HEK293T (cell line): ENCODE results near the gene PLEKHA6.

Source experiments
- ARNT ChIP-seq: fragments of 450-650 bp; IDR thresholded peaks from 2 replicates; pipeline ENCODE4 v1.6.1; 2017; ENCODE audit warnings: mild to moderate bottlenecking
- BHLHE40 ChIP-seq: fragments of 450-650 bp; IDR thresholded peaks from 2 replicates; pipeline ENCODE4 v1.6.1; 2016; ENCODE audit warnings: mild to moderate bottlenecking, moderate library complexity, borderline replicate concordance
- ELF4 ChIP-seq: fragments of 450-650 bp; IDR thresholded peaks from 2 replicates; pipeline ENCODE4 v1.6.1; 2017; ENCODE audit warnings: antibody characterized with exemption
- FOXA1 ChIP-seq: fragments of 450-650 bp; IDR thresholded peaks from 2 replicates; pipeline ENCODE4 v1.6.1; 2016; ENCODE audit warnings: mild to moderate bottlenecking
- FOXM1 ChIP-seq: fragments of 450-650 bp; IDR thresholded peaks from 2 replicates; pipeline ENCODE4 v1.6.1; 2017; ENCODE audit warnings: mild to moderate bottlenecking, borderline replicate concordance
- HDGF ChIP-seq: fragments of 450-650 bp; IDR thresholded peaks from 2 replicates; pipeline ENCODE4 v1.6.1; 2017; ENCODE audit warnings: antibody characterized with exemption, borderline replicate concordance
- LEF1 ChIP-seq: fragments of 450-650 bp; IDR thresholded peaks from 2 replicates; pipeline ENCODE4 v1.6.1; 2017; ENCODE audit warnings: mild to moderate bottlenecking, borderline replicate concordance
- NFRKB ChIP-seq: fragments of 450-650 bp; IDR thresholded peaks from 2 replicates; pipeline ENCODE4 v1.6.1; 2016; ENCODE audit warnings: mild to moderate bottlenecking, moderate library complexity
- SP1 ChIP-seq: fragments of 450-650 bp; IDR thresholded peaks from 2 replicates; pipeline ENCODE4 v1.6.1; 2017
- SUZ12 ChIP-seq: fragments of 450-650 bp; IDR thresholded peaks from 2 replicates; pipeline ENCODE4 v1.6.1; 2016; ENCODE audit warnings: mild to moderate bottlenecking
- TARDBP ChIP-seq: fragments of 450-650 bp; IDR thresholded peaks from 2 replicates; pipeline ENCODE4 v1.6.1; 2016
- ZNF384 ChIP-seq: fragments of 450-650 bp; IDR thresholded peaks from 2 replicates; pipeline ENCODE4 v1.6.1; 2016
- TF ChIP-seq, protein P1 (sequence below): fragments of 450-650 bp; IDR thresholded peaks from 2 replicates; pipeline ENCODE4 v1.6.1; 2016

DNA sequence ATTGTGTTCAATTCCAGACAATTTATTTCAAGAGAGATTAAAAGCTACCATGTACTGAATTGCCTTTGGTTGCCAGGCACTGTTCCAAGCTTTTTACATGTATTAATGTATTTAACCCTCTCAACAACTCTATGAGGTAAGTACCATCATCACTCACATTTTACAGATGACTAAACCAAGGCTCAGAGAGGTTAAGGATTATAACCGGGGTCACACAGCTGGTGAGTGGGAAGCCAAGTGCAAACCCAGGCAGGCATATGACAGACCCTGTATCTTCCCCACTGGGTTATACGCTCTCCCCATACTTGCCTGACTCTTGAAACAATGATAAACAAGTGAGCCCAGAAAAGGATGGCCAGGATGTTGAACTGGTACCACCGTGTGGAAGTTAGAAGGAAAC lies 16.5 kb downstream of the PLEKHA6 start:
- TF ChIP-seq SUZ12 (no peak), TARDBP (no peak), FOXA1 (no peak), NFRKB (no peak), SP1 (no peak), BHLHE40 (no peak), FOXM1 (no peak), HDGF (no peak), LEF1 (no peak), ZNF384 (no peak), ARNT (no peak), ELF4 (no peak)
- TF ChIP-seq, protein P1, sequence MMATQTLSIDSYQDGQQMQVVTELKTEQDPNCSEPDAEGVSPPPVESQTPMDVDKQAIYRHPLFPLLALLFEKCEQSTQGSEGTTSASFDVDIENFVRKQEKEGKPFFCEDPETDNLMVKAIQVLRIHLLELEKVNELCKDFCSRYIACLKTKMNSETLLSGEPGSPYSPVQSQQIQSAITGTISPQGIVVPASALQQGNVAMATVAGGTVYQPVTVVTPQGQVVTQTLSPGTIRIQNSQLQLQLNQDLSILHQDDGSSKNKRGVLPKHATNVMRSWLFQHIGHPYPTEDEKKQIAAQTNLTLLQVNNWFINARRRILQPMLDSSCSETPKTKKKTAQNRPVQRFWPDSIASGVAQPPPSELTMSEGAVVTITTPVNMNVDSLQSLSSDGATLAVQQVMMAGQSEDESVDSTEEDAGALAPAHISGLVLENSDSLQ = no peak
